Measurements from ENCODE around the gene CDKN2C.

GRCh38 chr1:50974618-50974935 lies 4.5 kb downstream of the CDKN2C start:
- TF ChIP-seq CTCF (IDR thresholded peaks at IDR 0.05): no peak
- TF ChIP-seq POLR2A (IDR thresholded peaks at IDR 0.05): no peak
